Hypothalamus (tissue), 51 donors: Measurements from ENCODE around the gene ACAT1.
"Not testable (repeated sequence)": the region's sequence is repeated elsewhere in the genome, so short reads cannot be mapped to it uniquely, and the experiment has no call there.

Experiments used
- DNase-seq, 51 donors: peaks; one replicate each; lab custom pipeline; 2025; lab: John Stamatoyannopoulos, UW

The ACAT1 gene

DNA sequence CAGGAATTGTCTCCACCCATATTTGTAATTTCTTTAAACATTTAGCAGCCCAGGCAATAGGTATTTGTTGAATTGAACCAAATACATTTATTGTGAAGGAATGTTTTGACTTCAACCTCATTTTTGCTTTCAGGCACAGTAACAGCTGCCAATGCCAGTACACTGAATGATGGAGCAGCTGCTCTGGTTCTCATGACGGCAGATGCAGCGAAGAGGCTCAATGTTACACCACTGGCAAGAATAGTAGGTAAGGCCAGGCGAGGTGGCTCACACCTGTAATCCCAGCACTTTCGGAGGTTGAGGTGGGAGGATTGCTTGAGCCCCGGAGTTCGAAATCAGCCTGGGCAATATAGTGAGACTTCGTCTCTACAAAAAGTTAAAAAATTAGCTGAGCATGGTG, 20.9 kb downstream of the ACAT1 start:
- no peak for DNase-seq

DNA sequence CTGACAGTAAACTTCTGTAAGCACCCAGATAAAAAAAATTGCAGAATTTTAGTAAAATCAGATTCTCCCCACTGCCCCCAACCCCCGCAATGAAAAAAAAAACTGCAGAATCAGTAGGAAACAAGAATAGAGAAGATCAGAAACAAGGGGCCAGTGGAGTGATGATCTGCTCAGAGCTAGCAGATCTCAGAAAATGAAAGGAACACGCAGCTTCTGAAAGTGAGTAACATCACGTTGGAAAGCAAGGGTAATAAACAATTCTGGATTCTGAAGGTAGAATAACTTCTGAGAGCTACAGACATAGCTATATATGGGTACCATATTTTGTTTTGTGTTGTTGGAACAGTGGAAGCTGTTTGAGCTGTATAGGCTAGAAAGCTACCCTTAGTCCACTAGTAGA, 23.2 kb downstream of the ACAT1 start:
- no peak for DNase-seq

DNA sequence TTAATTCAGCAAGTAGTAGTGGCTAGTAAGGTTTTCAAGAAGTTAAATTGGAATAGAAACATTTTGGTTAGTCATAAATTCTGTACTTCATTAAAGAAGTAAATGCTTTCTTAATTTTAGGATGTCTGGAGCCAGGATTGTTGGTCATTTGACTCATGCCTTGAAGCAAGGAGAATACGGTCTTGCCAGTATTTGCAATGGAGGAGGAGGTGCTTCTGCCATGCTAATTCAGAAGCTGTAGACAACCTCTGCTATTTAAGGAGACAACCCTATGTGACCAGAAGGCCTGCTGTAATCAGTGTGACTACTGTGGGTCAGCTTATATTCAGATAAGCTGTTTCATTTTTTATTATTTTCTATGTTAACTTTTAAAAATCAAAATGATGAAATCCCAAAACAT, 25.8 kb downstream of the ACAT1 start:
- DNase-seq: no peak

DNA sequence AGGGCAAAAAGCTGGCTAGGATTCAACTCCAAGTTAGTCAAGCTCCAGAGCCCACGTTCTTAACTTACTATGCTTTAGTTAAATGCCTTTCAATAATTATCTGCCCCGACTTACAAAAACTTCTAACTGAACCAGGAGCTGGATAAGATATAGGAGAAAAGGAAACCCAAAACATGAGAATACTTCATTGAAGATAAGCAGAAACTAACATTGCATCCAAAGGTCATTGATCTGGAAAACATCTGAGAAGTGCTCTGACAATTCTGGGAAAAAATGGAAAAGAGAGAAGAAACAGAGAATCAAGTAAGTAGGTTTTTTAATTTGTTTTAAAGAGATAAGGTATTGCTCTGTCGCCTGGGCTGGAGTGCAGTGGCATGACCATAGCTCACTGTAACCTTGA, 27.2 kb downstream of the ACAT1 start:
- no peak for DNase-seq

DNA sequence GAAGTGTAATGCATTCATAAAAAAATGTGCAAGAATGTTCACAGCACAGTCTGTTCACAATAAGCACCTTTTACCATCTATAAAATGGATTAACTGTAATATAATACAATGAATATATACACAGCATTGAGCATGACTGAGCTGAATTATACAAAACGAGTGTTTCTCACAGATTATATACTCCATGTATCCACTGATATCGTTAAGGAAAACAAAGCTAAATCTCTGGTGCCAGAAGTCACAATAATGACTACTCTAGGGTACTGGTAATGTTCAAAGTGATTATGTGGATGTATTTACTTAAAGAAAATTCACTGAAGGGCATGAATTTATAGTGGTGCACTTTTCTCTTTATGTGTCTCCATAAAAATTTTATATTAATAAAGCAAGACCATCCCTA, 33.2 kb downstream of the ACAT1 start:
- no peak for DNase-seq

DNA sequence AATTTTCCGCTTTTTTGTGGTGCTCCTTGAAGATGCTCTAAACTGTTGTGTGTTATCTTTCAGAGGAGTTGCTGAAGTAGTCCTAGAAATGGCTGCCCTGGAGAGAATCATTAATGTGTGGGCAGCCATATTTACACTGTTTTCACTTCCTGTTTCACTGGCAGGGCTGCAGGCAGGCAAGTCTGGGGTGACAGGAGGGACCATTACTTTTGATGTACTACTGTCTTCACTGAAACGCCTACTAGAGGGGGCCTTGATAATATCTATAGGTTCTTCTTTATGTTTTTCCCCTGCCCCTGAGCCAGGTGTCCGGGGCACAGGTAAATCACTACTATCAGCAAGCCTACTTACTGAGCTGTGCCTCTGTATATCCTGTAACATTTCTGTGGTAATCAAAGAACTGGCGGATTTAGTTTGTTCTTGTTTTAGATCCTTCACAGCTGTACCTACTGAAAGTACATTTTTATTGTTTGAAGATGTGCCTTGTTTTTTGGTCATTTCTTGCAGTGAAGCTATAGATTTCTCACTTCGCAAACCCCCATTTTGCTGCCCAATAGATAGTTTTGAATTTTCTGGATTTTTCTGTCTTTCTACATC, 39.7 kb downstream of the ACAT1 start:
- no peak for DNase-seq

DNA sequence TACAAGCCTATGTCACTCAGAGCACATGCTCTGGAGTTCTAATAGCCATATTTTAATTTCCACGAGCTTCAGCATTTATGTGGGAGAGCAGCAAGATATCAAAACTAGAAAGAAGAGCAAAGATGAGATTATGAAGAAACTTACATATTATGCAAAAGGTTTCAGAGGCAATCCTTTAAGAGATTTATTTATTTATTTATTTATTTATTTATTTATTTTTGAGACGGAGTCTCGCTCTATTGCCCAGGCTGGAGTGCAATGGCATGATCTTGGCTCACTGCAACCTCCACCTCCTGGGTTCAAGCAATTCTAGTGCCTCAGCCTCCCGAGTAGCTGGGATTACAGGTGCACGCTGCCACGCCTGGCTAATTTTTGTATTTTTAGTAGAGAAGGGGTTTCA, 41.5 kb downstream of the ACAT1 start:
- DNase-seq: not testable (repeated sequence)

DNA sequence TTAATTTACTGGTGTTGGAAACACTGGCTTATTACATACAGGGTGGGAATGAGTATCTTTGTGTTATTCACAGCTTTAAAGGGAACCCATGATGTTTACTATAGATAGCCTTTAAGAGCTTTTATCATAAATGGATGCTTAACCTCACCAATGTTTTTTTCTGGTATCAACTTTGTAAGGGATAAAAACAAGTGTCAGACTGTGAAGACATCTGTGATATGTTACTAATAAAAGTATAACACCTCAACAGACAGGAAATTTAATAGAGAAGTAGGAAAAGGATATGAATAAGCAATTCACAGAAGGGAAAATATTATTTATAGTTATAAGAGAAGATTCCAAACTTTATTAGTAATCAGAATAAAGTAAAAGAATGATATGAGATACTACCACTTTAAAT, 46.3 kb downstream of the ACAT1 start:
- no peak for DNase-seq

DNA sequence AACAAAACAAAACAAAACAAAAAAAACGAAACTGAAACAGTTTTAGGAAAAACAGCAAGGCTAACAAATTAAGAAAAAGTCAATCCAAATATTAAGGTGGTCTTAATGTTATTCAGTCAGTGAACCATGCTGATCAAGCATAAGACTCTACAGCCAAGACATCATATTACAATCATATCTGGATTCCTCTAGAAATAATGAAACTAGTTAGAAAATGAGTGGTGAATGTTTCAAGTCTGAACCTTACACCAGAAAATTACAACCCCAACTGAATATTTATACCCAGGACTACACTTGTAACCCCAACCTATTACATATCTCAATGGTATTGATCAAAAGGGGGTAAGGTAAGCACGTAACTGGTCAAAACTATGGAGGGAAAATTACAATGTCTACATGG, 48.8 kb downstream of the ACAT1 start:
- DNase-seq: no peak

DNA sequence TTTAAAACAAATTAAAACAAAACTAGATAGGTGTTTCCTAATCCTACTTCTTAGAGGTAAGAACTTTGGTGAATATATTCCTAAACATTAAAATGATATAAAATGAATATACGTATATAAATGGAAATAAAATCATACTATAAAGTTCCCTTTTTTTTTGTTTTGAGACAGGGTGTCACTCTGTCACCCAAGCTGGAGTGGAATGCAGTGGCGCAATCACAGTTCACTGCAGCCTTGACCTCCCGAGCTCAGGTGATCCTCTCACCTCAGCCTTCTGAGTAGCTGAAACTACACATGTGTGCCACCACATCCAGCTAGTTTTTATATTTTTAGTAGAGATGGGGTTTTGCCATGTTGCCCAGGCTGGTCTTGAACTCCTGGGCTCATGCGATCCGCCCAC, 56.2 kb downstream of the ACAT1 start:
- no peak for DNase-seq

DNA sequence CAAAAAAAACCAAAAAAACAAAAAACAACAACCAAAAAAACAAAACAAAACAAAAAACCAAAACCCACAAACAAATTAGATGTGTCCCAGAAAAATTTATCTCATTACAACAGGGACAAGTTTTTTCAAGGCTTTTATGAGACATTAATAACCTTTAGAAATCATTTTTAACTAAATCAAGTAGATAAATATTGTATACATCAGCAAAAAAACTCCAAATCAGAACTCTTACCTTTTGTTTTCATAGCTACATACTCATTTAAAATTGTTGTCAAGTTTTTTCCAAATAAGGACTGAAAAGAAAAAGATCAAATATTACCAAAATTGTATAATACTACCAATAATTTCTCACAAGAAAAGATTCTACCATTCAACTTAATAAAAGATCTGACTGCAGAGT, 72.4 kb downstream of the ACAT1 start:
- DNase-seq: no peak

DNA sequence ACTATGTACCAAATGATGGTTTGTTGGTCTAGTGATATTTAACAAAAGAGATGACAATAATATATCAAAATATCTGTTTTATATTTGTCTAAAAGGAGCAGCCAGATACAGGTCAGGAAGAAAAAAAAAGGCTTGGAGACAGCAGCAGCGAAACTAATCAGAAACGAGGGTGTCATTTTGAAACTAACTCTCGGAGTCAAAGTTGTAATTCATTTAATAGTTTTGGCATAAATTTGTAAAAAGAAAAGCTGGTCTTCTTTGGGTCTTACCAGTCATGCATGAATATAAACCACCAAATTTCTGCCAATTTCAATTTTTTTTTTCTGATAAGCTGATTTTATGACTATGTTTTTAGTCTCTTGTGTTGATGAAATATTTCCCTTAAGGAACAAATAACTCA, 75.5 kb downstream of the ACAT1 start:
- no peak for DNase-seq
